ENCODE data around the gene TARBP1.

- TF ChIP-seq POLR2AphosphoS5 (IDR thresholded peaks at IDR 0.05): no peak
- no peak for TF ChIP-seq CTCF (IDR thresholded peaks at IDR 0.05)
Measured at GRCh38 chr1:234409328-234409727, 69.7 kb downstream of the TARBP1 start.

Measured in transverse colon (tissue), 4 donors.